ENCODE measurements around the gene TENT4B. TPM values are rescaled to one million over a fixed set of nuclear protein-coding genes. Genes with fewer than 3 reads are reported as not detected.

TENT4B gene
- total and polyA plus RNA-seq, 8 donors: 14.8 to 19.0 (median 15.9) TPM

DNA sequence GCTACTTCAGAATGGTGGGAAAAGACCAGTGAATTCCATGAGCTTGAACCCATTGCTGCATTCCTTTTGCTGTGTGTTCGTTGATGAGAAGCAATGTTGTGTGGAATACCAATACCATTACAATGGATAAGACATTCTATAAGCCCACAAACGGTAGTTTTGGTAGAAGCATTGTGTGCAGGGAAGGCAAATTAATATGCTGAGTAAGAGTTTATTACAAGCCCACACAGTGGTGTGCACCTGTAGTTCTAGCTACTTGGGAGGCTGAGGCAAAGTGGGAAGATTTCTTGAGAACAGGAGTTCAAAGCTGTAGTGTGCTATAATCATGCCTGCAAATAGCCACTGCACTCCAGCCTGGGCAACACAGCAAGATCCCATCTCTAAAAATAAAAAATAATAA, 19.9 kb upstream of the TENT4B start:
- H3K9me3 ChIP-seq: no peaks in the 10 kb centered on the region
- H3K27ac ChIP-seq: no peak overlapping the region
- no peak for DNase-seq
- H3K4me1 ChIP-seq: no peaks in the 10 kb centered on the region
- TF ChIP-seq, protein P1, sequence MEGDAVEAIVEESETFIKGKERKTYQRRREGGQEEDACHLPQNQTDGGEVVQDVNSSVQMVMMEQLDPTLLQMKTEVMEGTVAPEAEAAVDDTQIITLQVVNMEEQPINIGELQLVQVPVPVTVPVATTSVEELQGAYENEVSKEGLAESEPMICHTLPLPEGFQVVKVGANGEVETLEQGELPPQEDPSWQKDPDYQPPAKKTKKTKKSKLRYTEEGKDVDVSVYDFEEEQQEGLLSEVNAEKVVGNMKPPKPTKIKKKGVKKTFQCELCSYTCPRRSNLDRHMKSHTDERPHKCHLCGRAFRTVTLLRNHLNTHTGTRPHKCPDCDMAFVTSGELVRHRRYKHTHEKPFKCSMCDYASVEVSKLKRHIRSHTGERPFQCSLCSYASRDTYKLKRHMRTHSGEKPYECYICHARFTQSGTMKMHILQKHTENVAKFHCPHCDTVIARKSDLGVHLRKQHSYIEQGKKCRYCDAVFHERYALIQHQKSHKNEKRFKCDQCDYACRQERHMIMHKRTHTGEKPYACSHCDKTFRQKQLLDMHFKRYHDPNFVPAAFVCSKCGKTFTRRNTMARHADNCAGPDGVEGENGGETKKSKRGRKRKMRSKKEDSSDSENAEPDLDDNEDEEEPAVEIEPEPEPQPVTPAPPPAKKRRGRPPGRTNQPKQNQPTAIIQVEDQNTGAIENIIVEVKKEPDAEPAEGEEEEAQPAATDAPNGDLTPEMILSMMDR (IDR thresholded peaks at IDR 0.05): no peak
- no peaks in the 10 kb centered on the region for H3K36me3 ChIP-seq
- no peak for ATAC-seq
- H3K4me3 ChIP-seq: no peak overlapping the region
- intact Hi-C loops (cut with DNase I): no loop called here
- no peaks in the 10 kb centered on the region for H3K27me3 ChIP-seq

DNA sequence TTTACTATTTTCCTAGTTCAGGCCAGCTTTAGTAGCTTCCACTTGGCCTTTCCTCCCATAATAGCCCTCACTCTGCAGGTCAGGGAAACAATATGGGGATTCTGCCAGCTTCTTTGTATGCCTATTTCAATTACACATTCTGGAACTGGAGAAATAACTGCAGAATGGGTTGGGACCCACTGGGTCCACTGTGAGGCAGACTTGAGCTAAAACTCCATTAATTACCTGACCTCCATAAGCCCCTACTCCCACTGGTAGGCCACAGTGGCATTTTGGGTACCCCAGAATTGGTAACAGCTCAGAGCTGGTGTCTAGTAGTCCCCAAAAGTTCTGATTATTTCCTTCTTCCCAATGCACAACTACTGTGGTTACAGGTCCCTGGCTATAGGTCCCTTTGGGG, 16.7 kb upstream of the TENT4B start:
- DNase-seq: no peak
- no peaks in the 10 kb centered on the region for H3K9me3 ChIP-seq
- intact Hi-C loops (cut with DNase I): no loop called here
- no peak overlapping the region for H3K27ac ChIP-seq
- no peaks in the 10 kb centered on the region for H3K4me1 ChIP-seq
- H3K36me3 ChIP-seq: no peaks in the 10 kb centered on the region
- no peaks in the 10 kb centered on the region for H3K27me3 ChIP-seq
- no peak for ATAC-seq
- no peak overlapping the region for H3K4me3 ChIP-seq
- TF ChIP-seq, protein P1 (IDR thresholded peaks at IDR 0.05): peak in 1 of 2 donors; percentile 8

DNA sequence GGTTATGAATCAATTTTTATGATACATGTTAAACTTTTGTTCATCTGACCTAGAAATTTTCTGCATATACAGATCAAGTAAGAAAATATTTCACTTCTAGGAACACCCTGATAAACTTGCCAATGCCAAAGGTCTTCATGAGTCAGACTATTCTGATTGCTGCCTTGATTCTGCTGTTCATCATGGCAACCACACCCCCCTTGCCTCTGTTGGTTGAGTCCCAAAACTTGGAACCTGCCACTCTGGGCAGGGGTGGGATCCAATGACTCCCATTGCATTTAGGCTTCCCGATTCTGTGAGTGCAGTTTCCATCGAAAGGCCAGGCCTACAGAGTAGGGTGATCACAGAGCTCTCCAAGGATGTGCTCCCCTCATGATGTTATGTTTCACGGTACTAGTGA, 15.8 kb upstream of the TENT4B start:
- H3K36me3 ChIP-seq: no peaks in the 10 kb centered on the region
- intact Hi-C loops (cut with DNase I): no loop called here
- H3K4me3 ChIP-seq: no peak overlapping the region
- no peak overlapping the region for H3K27ac ChIP-seq
- TF ChIP-seq, protein P1 (IDR thresholded peaks at IDR 0.05): no peak
- DNase-seq (no peak), ATAC-seq (no peak)
- H3K9me3 ChIP-seq: no peaks in the 10 kb centered on the region
- no peaks in the 10 kb centered on the region for H3K27me3 ChIP-seq
- no peaks in the 10 kb centered on the region for H3K4me1 ChIP-seq

DNA sequence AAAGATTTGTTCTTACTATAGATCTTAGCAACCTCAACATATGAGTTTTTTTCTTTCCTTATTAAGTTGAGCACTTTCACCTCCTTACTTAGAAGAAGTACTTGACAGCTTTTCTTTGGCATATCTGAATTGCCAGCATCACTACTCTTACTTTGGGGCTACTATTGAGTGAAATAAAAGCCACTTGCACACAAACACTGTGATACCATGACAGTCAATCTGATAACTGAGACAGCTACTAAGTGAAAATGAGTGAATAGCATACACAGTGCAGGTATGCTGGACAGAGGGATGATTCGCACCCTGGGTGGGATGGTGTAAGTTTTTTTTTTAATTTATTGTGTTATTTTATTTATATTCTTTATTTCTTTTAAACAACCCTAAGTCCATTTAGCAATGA, 13.5 kb upstream of the TENT4B start:
- Histone ChIP-seq H3K27me3 (no peaks in the 10 kb centered on the region), H3K9me3 (no peaks in the 10 kb centered on the region), H3K36me3 (no peaks in the 10 kb centered on the region), H3K4me1 (no peaks in the 10 kb centered on the region), H3K27ac (no peak overlapping the region), H3K4me3 (no peak overlapping the region)
- DNase-seq (no peak), ATAC-seq (no peak)
- TF ChIP-seq, protein P1 (IDR thresholded peaks at IDR 0.05): no peak
- intact Hi-C loops (cut with DNase I): no loop called here

DNA sequence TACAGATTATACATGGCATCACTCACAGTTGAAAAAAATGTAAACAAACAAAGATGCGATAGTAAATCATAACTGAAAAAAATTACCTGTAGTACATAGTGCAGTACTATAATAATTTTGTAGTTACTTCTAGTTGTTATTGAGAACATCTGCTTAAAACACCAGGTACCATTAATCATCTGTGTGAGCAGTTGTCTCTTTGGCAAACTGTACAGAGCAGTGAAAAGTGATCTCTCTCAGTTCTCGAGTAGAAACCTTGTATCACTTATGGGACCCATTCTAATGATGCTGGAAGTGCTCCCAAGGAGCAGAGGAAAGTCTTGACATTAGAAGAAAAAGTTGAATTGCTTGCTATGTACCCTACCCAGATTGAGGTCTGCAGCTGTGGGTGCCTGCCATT, 8.9 kb upstream of the TENT4B start:
- H3K4me1 ChIP-seq: no peaks in the 10 kb centered on the region
- H3K9me3 ChIP-seq: no peaks in the 10 kb centered on the region
- no peaks in the 10 kb centered on the region for H3K27me3 ChIP-seq
- no peak for DNase-seq
- H3K36me3 ChIP-seq: no peaks in the 10 kb centered on the region
- intact Hi-C loops (cut with DNase I): no loop called here
- no peak for ATAC-seq
- TF ChIP-seq, protein P1 (IDR thresholded peaks at IDR 0.05): no peak
- H3K27ac ChIP-seq: no peak overlapping the region
- no peak overlapping the region for H3K4me3 ChIP-seq

All from left lung (tissue), 10 donors.